CD4-positive, alpha-beta memory T cell (primary cell): ENCODE measurements around the gene CCN5. TPM values are rescaled to one million over a fixed set of nuclear protein-coding genes. Genes with fewer than 3 reads are reported as not detected.

ENCODE experiments used
- CTCF ChIA-PET: fragments of 350-600 bp; sonication (Branson Sonifier 250); formaldehyde crosslinking; loops from one replicate; lab custom pipeline; 2021; ENCODE audit warnings: inconsistent platforms; ENCODE audit not compliant: partially characterized antibody; lab: Charles Lee
- POLR2A ChIA-PET: fragments of 350-600 bp; sonication (Branson Sonifier 250); formaldehyde crosslinking; loops from one replicate; lab custom pipeline; 2021; ENCODE audit not compliant: partially characterized antibody; lab: Charles Lee
- DNase-seq, 5 donors: peaks; one replicate each; pipeline versions ENCODE4 v3.0.0 to v3.0.0-alpha.2; 2020 to 2022; ENCODE audit warnings: mixed read lengths in 1 of 5
- H3K27ac ChIP-seq: one replicate; pipeline ENCODE4 v1.7.0; 2013; ENCODE audit warnings: low read depth, low read length
- H3K27me3 ChIP-seq: 2 replicates; pipeline ENCODE4 v1.7.0; 2013; ENCODE audit warnings: mild to moderate bottlenecking, low read length, moderate library complexity; ENCODE audit not compliant: insufficient read depth
- H3K36me3 ChIP-seq: 2 replicates; pipeline ENCODE4 v1.7.0; 2013; ENCODE audit warnings: mild to moderate bottlenecking, low read length, moderate library complexity; ENCODE audit not compliant: insufficient read depth
- H3K4me1 ChIP-seq: 2 replicates; pipeline ENCODE4 v1.7.0; 2013; ENCODE audit warnings: mild to moderate bottlenecking, low read length, moderate library complexity; ENCODE audit not compliant: insufficient read depth
- H3K4me3 ChIP-seq, 2 donors: one replicate each; pipeline ENCODE4 v1.7.0; 2013; ENCODE audit warnings: low read length in 2 of 2, mild to moderate bottlenecking in 1 of 2
- H3K9me3 ChIP-seq, 2 donors: one replicate each; pipeline ENCODE4 v1.7.0; 2013; ENCODE audit warnings: low read length in 2 of 2, control low read depth in 1 of 2; ENCODE audit not compliant: control insufficient read depth in 1 of 2
- H3K27ac Mint-ChIP-seq, 7 donors: one replicate each; pipeline ENCODE4 v1.8.0; 2020 to 2021; ENCODE audit warnings: mixed read lengths in 7 of 7, mild to moderate bottlenecking in 6 of 7, inconsistent platforms in 3 of 7, moderate library complexity in 3 of 7
- H3K27me3 Mint-ChIP-seq, 2 donors: one replicate each; pipeline ENCODE4 v1.8.0; 2020 to 2021; ENCODE audit warnings: mixed read lengths in 2 of 2
- H3K36me3 Mint-ChIP-seq, 2 donors: one replicate each; pipeline ENCODE4 v1.8.0; 2020 to 2021; ENCODE audit warnings: mixed read lengths in 2 of 2, inconsistent platforms in 1 of 2, mild to moderate bottlenecking in 1 of 2
- H3K4me1 Mint-ChIP-seq, 4 donors: one replicate each; pipeline ENCODE4 v1.8.0; 2020 to 2021; ENCODE audit warnings: mixed read lengths in 4 of 4, mild to moderate bottlenecking in 1 of 4
- H3K4me3 Mint-ChIP-seq, 8 donors: one replicate each; pipeline ENCODE4 v1.8.0; 2020 to 2021; ENCODE audit warnings: mixed read lengths in 8 of 8, mild to moderate bottlenecking in 7 of 8, moderate library complexity in 6 of 8, inconsistent platforms in 3 of 8
- H3K9me3 Mint-ChIP-seq, 8 donors: one replicate each; pipeline ENCODE4 v1.8.0; 2020 to 2021; ENCODE audit warnings: mixed read lengths in 8 of 8, mild to moderate bottlenecking in 5 of 8, inconsistent platforms in 3 of 8, moderate library complexity in 1 of 8
- intact Hi-C: fragments of 100-400 bp; cut with micrococcal nuclease; formaldehyde crosslinking; loops from one replicate; pipeline ENCODE4 v1.15.1; 2023
- polyA plus RNA-seq, 2 donors: library from polyadenylated mRNA; unstranded; fragments of 300-500 nt; fragmentation: Illumina TruSeq; gene quantifications; one replicate each; pipeline ENCODE4 v1.2.3, GENCODE V29; 2021
- total RNA-seq, 2 experiments: library from RNA; stranded (reverse); gene quantifications; one replicate each; pipeline ENCODE4 v1.2.3, GENCODE V29; 2021

CCN5 gene
- total and polyA plus RNA-seq, 4 experiments from 2014 or later: not detected

DNA sequence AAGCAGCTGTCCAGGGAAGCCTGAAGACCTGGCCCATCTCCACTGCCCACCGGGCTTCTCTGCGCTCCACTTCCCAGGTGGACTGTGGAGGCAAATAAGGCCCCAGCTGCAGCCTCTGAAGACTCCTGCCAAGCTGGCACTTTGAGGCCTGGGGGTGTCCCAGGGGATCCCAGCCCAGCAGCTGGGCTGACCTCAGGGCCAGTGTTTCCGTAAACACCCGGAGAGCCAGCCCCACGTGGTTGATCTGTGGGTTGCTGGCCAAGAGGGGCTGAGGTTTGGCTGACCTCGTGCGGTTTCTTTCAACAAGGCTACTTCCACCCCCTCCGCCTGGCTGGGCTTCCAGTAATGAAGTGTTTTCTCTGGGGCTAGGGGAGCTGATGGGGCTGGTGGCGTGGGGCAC lies 12.4 kb upstream of the CCN5 start:
- H3K27ac Mint-ChIP-seq: no peak overlapping the region
- Histone ChIP-seq H3K4me3 (no peak overlapping the region), H3K27ac (no peak overlapping the region), H3K4me1 (no peaks in the 10 kb centered on the region), H3K27me3 (peaks cover 5% of the 10 kb centered on the region), H3K36me3 (no peaks in the 10 kb centered on the region), H3K9me3 (no peaks in the 10 kb centered on the region)
- H3K4me1 Mint-ChIP-seq: no peaks in the 10 kb centered on the region
- intact Hi-C loops: no loop called here
- H3K4me3 Mint-ChIP-seq: no peak overlapping the region
- no peak for DNase-seq
- H3K9me3 Mint-ChIP-seq: no peaks in the 10 kb centered on the region
- peaks cover 2% of the 10 kb centered on the region in 2 donors for H3K27me3 Mint-ChIP-seq
- POLR2A ChIA-PET: no interaction called here
- no peaks in the 10 kb centered on the region for H3K36me3 Mint-ChIP-seq
- CTCF ChIA-PET: interaction anchor here (0.6 kb wide), 2 partner anchors 9 to 13 kb away, joined by 3 to 4 read pairs; partner anchors contain the start of gene CCN5

DNA sequence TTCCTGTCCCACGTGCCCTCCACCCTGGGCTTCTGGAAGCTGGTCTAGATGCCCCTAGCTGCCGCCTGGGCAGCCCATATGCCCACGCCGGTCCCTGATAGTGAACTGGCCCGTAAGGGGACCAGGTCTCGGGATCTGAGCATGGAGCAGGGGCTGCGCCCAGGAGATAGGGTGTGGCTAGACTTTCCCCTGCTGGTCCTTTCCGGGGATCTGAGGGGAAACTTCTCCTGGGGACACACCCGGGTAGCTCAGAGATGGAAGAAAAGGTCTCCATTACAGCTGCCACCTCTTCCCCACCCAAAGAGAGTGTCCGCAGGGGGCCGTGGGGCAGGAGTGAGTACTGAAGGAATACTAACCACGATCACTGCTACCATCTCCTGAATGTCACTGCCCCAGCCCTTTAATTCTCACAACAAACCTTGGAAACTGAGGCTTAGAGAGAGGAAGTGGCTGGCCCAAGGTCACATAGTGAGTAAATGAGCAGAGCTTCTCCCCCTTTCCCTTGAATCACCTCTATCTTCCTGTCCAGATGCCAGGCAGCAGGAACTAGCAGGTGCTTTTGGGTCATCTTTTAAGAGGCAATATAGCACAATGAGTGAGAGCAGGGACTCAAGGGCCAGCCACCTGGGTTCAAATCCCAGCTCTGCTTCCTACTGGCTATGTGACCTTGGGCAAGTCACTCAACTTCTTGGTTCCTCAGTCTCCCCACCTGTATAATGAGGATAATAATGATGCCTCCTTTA lies 11.8 kb upstream of the CCN5 start:
- no peaks in the 10 kb centered on the region for H3K9me3 ChIP-seq
- H3K27me3 ChIP-seq: peaks cover 5% of the 10 kb centered on the region
- Mint-ChIP-seq H3K27ac (no peak overlapping the region), H3K9me3 (no peaks in the 10 kb centered on the region), H3K4me3 (no peak overlapping the region), H3K27me3 (peaks cover 2% of the 10 kb centered on the region in 2 donors), H3K4me1 (no peaks in the 10 kb centered on the region), H3K36me3 (no peaks in the 10 kb centered on the region)
- ChIA-PET POLR2A (no interaction called here), CTCF (interaction anchor here (0.6 kb wide), 2 partner anchors 9 to 12 kb away, joined by 3 to 4 read pairs; partner anchors contain the start of gene CCN5)
- intact Hi-C loops: no loop called here
- no peak overlapping the region for H3K4me3 ChIP-seq
- no peak overlapping the region for H3K27ac ChIP-seq
- no peaks in the 10 kb centered on the region for H3K36me3 ChIP-seq
- no peaks in the 10 kb centered on the region for H3K4me1 ChIP-seq
- DNase-seq: no peak

DNA sequence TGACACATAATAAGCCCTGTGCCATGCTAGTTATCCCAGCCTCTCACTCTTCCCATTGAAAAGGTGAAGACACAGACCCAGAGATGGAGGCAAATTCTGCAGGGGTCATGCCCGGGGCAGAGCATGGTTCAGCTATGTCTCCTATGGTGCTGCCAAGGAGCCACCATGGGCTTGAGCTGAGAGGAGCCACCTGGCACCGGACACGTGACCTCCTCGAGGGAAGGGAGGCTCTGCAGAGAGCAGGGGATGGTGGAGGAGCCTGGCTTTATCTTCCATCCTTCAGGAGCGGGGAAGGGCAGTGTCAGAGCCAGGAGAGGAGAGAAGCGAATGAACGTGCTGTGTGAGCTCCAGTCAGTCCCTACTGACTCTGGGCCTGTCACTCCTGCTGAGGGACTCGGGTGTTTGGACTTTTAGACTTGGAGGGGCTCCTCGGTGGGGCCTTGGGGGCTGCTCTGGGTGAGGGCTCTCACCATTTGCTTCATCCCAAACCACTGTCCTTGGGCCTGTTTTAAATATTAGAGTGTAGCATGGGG lies 11.1 kb upstream of the CCN5 start:
- H3K36me3 ChIP-seq: no peaks in the 10 kb centered on the region
- peaks cover 5% of the 10 kb centered on the region for H3K27me3 ChIP-seq
- DNase-seq: no peak
- H3K36me3 Mint-ChIP-seq: no peaks in the 10 kb centered on the region
- intact Hi-C loops: no loop called here
- H3K27ac ChIP-seq: no peak overlapping the region
- peaks cover 2% of the 10 kb centered on the region in 2 donors for H3K27me3 Mint-ChIP-seq
- no peaks in the 10 kb centered on the region for H3K4me1 ChIP-seq
- H3K27ac Mint-ChIP-seq: no peak overlapping the region
- no peaks in the 10 kb centered on the region for H3K4me1 Mint-ChIP-seq
- ChIA-PET CTCF (no interaction called here), POLR2A (no interaction called here)
- no peaks in the 10 kb centered on the region for H3K9me3 ChIP-seq
- H3K9me3 Mint-ChIP-seq: no peaks in the 10 kb centered on the region
- H3K4me3 ChIP-seq: no peak overlapping the region
- no peak overlapping the region for H3K4me3 Mint-ChIP-seq

DNA sequence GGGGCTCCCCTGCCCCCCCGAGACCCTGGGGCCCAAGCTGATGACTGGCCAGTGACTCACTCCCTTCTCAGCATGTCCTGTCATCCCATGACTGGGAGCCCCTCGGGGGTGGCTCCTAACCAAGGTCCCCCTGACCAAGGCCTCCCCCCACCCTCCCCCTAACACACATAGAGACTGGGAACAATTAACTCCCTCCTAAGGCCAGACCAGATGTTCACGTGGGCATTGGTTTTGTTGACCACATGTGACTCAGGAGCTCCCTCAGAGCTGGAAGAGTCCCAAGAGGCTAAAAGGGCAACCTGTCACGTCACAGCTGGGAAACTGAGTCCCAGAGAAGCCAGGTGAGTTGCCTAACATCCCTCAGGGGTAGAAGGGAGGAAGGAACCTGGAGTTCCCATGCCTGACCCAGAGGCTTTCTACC lies 10.6 kb upstream of the CCN5 start:
- Histone ChIP-seq H3K27ac (no peak overlapping the region), H3K27me3 (peaks cover 5% of the 10 kb centered on the region), H3K9me3 (no peaks in the 10 kb centered on the region), H3K4me1 (no peaks in the 10 kb centered on the region), H3K36me3 (no peaks in the 10 kb centered on the region), H3K4me3 (no peak overlapping the region)
- intact Hi-C loops: no loop called here
- H3K27me3 Mint-ChIP-seq: peaks cover 2% of the 10 kb centered on the region in 2 donors
- no peaks in the 10 kb centered on the region for H3K4me1 Mint-ChIP-seq
- POLR2A ChIA-PET: no interaction called here
- no peak overlapping the region for H3K27ac Mint-ChIP-seq
- no peaks in the 10 kb centered on the region for H3K36me3 Mint-ChIP-seq
- H3K4me3 Mint-ChIP-seq: no peak overlapping the region
- no peak for DNase-seq
- H3K9me3 Mint-ChIP-seq: no peaks in the 10 kb centered on the region
- CTCF ChIA-PET: no interaction called here

DNA sequence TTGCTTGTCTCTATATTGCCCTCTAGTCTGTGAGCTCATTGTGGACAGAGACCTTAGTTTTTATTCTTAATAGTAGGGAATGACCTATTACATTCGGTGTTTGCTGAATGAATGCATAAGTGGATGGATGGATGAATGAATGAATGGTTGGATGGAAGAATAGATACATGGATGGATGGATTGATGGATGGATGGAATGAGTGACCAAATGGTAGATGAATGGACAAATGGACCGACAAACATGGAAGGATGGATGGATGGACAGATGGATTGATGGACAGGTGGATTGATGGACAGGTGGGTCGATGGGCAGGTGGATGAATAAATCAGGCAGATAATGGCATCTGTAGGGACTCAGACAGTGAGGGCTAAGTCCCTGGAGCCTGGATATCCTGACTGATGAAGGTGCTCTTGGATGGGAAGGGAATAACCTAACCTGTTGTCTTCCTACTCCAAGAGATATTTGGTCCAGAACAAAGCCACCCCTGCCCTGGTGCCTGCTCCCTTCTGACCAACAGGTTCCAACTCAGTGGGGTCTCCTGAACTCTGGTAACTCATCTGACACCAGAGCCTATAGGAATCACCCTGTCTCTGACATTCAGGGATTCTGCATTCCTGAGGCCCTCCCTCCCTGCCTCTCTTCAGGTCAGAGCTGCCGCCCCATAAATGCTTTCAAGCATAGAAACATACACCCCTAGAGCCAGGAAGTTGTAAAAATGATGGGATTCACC lies 9.6 kb upstream of the CCN5 start:
- Histone ChIP-seq H3K27ac (no peak overlapping the region), H3K36me3 (no peaks in the 10 kb centered on the region), H3K9me3 (no peaks in the 10 kb centered on the region), H3K27me3 (peaks cover 5% of the 10 kb centered on the region), H3K4me1 (no peaks in the 10 kb centered on the region), H3K4me3 (no peak overlapping the region)
- DNase-seq: no peak
- ChIA-PET POLR2A (no interaction called here), CTCF (no interaction called here)
- H3K27me3 Mint-ChIP-seq: peaks cover 2 to 3% of the 10 kb centered on the region in 2 donors
- H3K9me3 Mint-ChIP-seq: no peaks in the 10 kb centered on the region
- intact Hi-C loops: no loop called here
- no peak overlapping the region for H3K4me3 Mint-ChIP-seq
- H3K36me3 Mint-ChIP-seq: no peaks in the 10 kb centered on the region
- no peaks in the 10 kb centered on the region for H3K4me1 Mint-ChIP-seq
- no peak overlapping the region for H3K27ac Mint-ChIP-seq

DNA sequence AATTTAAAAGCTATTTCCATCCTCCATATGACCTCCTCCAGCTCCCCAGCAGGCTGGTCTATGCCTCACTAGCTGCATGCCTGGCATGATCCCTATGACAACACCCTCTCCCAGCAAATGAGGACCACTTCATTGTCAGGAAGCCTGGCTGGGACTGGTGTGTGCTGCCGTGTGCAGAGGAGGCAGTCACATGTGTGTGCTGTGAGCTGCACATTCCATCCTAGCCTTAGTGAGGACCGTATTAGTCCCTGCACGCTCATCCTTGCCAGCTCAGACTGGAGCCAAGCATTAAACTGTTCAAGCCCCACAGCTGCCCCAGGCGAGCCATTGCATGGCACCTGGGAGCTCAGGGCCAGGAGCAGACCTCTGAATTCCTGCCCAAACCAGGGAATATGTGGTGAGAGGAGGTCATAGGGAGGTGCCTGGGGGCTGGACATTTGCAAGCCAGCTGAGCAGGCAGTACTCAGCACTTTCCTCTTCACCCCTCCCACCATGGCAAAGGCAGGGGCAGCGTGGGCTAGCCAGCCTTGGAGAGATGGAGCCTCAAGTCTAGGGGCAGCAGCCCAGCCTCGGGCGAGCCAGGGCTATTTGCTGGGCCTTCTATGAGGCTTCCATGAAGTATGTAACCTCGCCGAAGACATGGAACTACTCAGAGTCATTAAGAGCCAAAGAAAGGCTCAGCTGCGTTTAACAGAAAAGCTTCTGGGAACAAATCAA lies 8.7 kb upstream of the CCN5 start:
- DNase-seq: no peak
- Mint-ChIP-seq H3K4me3 (no peak overlapping the region), H3K27ac (no peak overlapping the region), H3K36me3 (no peaks in the 10 kb centered on the region), H3K9me3 (no peaks in the 10 kb centered on the region), H3K4me1 (no peaks in the 10 kb centered on the region), H3K27me3 (peaks cover 2 to 4% of the 10 kb centered on the region in 2 donors)
- CTCF ChIA-PET: no interaction called here
- Histone ChIP-seq H3K9me3 (no peaks in the 10 kb centered on the region), H3K36me3 (no peaks in the 10 kb centered on the region), H3K27me3 (peaks cover under 1% of the 10 kb centered on the region), H3K4me3 (no peak overlapping the region), H3K27ac (no peak overlapping the region), H3K4me1 (no peaks in the 10 kb centered on the region)
- intact Hi-C loops: no loop called here
- POLR2A ChIA-PET: no interaction called here

DNA sequence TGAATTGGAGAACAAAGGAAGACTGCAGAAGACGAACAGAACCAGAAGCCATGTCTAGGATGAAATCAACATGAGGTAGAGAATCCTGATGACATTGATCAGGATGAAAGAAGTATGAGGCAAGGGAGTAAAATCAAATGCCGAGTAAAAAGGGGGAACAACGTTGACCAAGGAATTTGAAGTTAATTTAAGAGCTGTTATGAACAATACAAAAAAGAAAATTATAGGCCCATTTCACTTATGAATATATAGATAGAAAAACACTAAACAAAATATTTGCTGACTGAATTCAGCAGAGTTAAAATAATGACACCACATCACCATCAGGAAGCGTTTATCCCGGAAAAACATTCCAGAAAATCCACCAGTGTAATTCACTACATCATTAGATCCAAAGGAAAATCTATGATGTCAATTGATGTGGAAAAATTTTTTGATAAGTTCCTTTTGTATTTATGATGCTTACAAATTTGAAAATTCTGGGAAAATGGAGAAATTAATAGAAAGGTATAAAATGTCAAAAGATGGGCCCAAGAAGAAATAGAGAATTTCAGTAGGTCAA lies 8.1 kb upstream of the CCN5 start:
- CTCF ChIA-PET: no interaction called here
- Histone ChIP-seq H3K36me3 (no peaks in the 10 kb centered on the region), H3K4me1 (no peaks in the 10 kb centered on the region), H3K27me3 (no peaks in the 10 kb centered on the region), H3K9me3 (no peaks in the 10 kb centered on the region), H3K4me3 (no peak overlapping the region), H3K27ac (no peak overlapping the region)
- no peak overlapping the region for H3K4me3 Mint-ChIP-seq
- H3K4me1 Mint-ChIP-seq: no peaks in the 10 kb centered on the region
- DNase-seq: no peak
- no peaks in the 10 kb centered on the region for H3K36me3 Mint-ChIP-seq
- peaks cover 4 to 6% of the 10 kb centered on the region in 2 donors for H3K27me3 Mint-ChIP-seq
- intact Hi-C loops: no loop called here
- POLR2A ChIA-PET: no interaction called here
- no peaks in the 10 kb centered on the region for H3K9me3 Mint-ChIP-seq
- H3K27ac Mint-ChIP-seq: no peak overlapping the region
